Loucy (cell line): Measurements from ENCODE around the gene PALS1.

Source experiments
- EZH2phosphoT487 ChIP-seq: fragments of 200-600 bp; IDR thresholded peaks from 2 replicates; pipeline ENCODE4 v1.6.1; 2018; ENCODE audit warnings: antibody characterized with exemption, mild to moderate bottlenecking, moderate library complexity, borderline replicate concordance
- TF ChIP-seq, protein P1 (sequence below): fragments of 200-600 bp; sonication (generic); conservative IDR thresholded peaks from 2 replicates; pipeline ENCODE4 v1.5.1; 2014; ENCODE audit warnings: mild to moderate bottlenecking, antibody characterized with exemption, low read length

DNA sequence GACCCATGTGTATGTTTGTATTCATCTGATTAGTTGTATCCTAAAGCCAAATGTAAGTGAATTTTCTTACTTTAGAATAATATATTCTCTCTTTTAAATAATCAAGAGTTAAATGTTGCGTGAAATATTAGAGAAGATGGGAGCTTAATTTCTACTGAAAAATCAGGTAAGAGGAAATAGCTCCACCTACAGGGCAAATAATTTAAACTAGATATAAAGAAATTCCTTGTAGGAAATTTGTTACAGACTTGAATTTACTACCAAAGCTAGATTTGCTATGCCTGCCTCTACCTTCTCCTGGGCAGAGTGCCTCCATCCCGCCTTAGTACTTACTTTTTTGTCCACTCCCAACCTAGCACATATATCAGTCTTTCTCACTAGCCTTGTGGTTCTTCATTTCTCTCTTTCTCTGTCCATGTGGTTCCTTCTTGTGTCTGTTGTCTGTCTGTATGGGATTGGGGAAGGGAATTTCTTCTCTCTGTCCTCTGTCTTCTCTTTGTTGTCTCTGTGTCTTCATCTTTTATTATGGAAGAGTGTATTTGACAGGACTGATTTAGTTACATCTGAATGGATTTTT, 44.7 kb downstream of the PALS1 start:
- no peak for TF ChIP-seq EZH2phosphoT487
- TF ChIP-seq, protein P1, sequence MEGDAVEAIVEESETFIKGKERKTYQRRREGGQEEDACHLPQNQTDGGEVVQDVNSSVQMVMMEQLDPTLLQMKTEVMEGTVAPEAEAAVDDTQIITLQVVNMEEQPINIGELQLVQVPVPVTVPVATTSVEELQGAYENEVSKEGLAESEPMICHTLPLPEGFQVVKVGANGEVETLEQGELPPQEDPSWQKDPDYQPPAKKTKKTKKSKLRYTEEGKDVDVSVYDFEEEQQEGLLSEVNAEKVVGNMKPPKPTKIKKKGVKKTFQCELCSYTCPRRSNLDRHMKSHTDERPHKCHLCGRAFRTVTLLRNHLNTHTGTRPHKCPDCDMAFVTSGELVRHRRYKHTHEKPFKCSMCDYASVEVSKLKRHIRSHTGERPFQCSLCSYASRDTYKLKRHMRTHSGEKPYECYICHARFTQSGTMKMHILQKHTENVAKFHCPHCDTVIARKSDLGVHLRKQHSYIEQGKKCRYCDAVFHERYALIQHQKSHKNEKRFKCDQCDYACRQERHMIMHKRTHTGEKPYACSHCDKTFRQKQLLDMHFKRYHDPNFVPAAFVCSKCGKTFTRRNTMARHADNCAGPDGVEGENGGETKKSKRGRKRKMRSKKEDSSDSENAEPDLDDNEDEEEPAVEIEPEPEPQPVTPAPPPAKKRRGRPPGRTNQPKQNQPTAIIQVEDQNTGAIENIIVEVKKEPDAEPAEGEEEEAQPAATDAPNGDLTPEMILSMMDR, result peak; percentile 66
